ENCODE data around the gene PTGR3.

Gene PTGR3

DNA sequence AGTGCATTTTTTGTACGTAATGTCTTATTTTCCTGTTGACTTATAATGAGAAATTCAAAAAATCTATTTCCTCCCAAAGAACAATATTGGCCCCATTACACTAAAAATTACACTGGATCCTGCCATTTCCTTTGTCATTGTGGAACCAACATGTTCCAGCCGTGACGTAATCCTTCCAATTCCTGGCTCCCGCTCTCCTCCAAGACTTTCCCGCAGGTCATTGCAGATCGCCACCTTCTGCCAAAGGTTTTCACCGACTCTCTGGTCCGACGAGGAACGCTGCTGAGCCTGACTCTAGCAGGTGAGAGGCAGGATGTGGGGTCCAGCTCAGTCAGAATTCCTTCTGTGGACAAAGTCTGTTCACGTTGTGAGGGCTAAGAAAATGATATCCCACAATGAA is 38.0 kb downstream of the PTGR3 start:
- DNase-seq (ENCODE audit: low read depth): no peak
- H3K4me3 ChIP-seq (ENCODE audit: low read depth, low read length): no peak overlapping the region
- TF ChIP-seq MYC (IDR thresholded peaks at IDR 0.05; ENCODE audit: low read depth, low read length) (no peak), POLR2A (IDR thresholded peaks at IDR 0.05; ENCODE audit: extremely low read depth, insufficient read length) (no peak), MAX (IDR thresholded peaks at IDR 0.05; ENCODE audit: low read depth, low read length) (no peak)
- TF ChIP-seq, protein P1, sequence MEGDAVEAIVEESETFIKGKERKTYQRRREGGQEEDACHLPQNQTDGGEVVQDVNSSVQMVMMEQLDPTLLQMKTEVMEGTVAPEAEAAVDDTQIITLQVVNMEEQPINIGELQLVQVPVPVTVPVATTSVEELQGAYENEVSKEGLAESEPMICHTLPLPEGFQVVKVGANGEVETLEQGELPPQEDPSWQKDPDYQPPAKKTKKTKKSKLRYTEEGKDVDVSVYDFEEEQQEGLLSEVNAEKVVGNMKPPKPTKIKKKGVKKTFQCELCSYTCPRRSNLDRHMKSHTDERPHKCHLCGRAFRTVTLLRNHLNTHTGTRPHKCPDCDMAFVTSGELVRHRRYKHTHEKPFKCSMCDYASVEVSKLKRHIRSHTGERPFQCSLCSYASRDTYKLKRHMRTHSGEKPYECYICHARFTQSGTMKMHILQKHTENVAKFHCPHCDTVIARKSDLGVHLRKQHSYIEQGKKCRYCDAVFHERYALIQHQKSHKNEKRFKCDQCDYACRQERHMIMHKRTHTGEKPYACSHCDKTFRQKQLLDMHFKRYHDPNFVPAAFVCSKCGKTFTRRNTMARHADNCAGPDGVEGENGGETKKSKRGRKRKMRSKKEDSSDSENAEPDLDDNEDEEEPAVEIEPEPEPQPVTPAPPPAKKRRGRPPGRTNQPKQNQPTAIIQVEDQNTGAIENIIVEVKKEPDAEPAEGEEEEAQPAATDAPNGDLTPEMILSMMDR (IDR thresholded peaks at IDR 0.05; ENCODE audit: low read depth, low read length): no peak

DNA sequence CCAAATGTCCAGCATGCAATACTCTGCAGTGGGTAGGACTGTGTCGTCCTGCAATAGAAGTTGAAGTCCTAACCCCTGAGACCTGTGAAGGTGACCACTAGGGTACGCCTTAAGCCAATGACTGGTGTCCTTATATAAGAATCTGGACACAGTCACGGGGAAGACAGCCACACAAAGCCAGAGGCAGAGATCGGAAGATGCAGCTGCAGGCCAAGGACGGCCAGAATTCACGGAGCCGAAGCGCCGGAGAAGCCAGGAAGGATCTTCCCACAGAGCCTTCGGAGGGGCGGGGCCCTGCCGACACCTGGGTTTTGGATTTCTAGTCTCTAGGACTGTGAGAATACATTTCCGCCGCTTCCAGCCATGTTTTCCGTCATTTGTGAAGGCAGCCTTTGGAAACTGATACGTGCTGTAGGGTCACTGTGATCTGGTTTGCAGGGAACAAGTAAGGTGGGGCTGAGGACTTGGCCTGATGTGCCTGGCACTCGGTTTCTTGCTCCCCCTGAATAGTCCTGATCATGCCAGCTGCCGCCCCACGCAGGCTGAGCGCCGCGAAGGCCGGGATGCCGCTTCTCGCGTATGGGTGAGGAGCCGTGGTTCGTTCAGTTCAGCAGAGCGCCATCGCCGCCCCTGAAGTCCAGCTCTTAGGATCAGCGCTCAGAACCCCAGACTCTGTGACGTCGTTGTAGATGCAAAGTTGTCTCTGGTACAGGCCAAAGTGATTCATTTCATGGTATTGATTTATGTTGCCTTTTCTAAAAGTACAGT is 38.7 kb downstream of the PTGR3 start:
- TF ChIP-seq, protein P1 (IDR thresholded peaks at IDR 0.05; ENCODE audit: low read depth, low read length): no peak
- TF ChIP-seq POLR2A (IDR thresholded peaks at IDR 0.05; ENCODE audit: extremely low read depth, insufficient read length) (no peak), MYC (IDR thresholded peaks at IDR 0.05; ENCODE audit: low read depth, low read length) (no peak), MAX (IDR thresholded peaks at IDR 0.05; ENCODE audit: low read depth, low read length) (no peak)
- no peak for DNase-seq (ENCODE audit: low read depth)
- no peak overlapping the region for H3K4me3 ChIP-seq (ENCODE audit: low read depth, low read length)

- H3K4me3 ChIP-seq (ENCODE audit: low read depth, low read length): no peak overlapping the region
- TF ChIP-seq POLR2A (IDR thresholded peaks at IDR 0.05; ENCODE audit: extremely low read depth, insufficient read length) (no peak), MAX (IDR thresholded peaks at IDR 0.05; ENCODE audit: low read depth, low read length) (no peak), MYC (IDR thresholded peaks at IDR 0.05; ENCODE audit: low read depth, low read length) (no peak)
- TF ChIP-seq, protein P1 (IDR thresholded peaks at IDR 0.05; ENCODE audit: low read depth, low read length): no peak
Measured at GRCh38 chr18:75169411-75169810, 39.5 kb downstream of the PTGR3 start.

DNA sequence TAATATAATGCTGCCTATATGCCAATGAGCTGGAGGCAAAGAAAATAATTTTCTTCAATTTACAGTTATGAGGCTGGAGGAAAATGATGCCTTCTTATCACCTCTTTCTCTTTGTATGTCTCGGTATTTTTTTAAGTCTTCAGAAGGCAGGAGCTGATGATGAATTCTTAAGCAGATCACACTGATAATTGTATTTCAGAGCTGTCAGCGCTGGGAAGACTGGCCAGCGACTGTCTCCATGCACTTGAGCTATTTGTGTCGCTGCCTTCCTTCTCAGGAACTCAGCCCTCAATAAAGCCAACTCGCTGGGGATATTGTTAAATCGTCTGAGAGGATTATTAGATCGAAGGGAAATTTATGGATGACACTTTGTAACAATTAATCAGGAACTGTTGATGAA is 40.3 kb downstream of the PTGR3 start:
- no peak overlapping the region for H3K4me3 ChIP-seq (ENCODE audit: low read depth, low read length)
- TF ChIP-seq MAX (IDR thresholded peaks at IDR 0.05; ENCODE audit: low read depth, low read length): no peak
- no peak for DNase-seq (ENCODE audit: low read depth)

More at GRCh38 chr18:75169411-75169810, 39.5 kb downstream of the PTGR3 start:
- no peak for DNase-seq (ENCODE audit: low read depth)

DNA sequence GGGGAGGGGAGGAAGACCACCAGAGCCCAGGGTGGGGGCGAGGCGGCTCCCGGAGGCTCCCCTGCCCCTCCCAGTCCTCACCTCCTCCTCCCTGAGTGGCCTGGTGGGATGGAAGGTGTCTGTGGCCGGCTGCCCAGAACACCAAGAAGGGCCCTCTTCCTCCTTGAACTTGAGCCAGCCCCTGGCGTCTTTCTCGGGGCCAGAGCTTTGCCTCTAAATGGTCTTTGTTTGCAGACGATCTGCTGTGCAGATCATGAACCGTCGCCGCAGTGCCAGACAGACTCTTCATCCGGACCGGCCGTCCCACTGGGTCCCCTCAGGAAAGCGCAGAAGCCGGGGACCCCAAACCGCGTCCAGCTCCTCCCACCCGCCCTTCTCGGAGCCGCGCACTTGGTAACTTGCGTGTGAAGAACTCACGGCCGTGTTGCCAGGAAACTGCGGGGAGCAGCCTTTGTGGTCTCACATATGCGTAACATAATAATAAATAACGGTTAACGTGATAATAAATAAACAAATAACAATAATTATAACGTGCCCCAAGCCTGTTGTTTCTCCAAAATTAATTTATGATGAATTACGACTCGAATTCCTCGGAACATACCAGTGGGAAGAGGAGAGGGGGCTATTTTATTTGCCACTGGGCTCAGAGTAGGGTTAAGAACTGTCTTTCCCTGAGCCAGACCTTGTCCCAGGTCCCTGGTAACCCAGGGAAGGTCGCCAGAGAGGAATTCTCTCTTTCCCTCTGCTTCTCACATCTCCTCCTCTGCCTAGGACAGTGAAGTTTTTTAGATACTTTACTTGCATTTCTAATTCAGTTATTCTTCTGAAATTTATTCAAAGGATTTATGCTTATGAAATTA is 41.0 kb downstream of the PTGR3 start:
- DNase-seq (ENCODE audit: low read depth): no peak
- TF ChIP-seq MYC (IDR thresholded peaks at IDR 0.05; ENCODE audit: low read depth, low read length) (no peak), MAX (IDR thresholded peaks at IDR 0.05; ENCODE audit: low read depth, low read length) (no peak), POLR2A (IDR thresholded peaks at IDR 0.05; ENCODE audit: extremely low read depth, insufficient read length) (no peak)
- TF ChIP-seq, protein P1 (IDR thresholded peaks at IDR 0.05; ENCODE audit: low read depth, low read length): no peak
- no peak overlapping the region for H3K4me3 ChIP-seq (ENCODE audit: low read depth, low read length)

DNA sequence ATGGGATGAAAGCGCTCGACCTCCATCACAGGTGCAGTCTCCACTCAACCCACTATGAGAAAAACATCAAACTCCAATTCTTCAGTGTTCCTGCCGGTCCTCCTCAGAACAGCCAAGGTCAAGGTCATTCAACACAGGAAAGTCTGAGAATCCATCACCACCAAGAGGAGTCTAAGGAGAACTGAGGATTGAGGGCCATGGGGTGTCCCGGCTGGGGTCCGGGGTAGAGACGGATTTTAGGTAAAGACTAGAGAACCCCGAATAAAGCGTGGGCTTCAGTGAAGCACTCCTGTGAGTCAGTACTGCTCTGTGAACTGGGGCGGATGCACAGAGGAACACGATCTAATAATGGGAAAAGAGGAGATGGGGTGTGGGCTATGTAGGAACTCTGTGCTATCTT is 41.8 kb downstream of the PTGR3 start:
- no peak for DNase-seq (ENCODE audit: low read depth)
- TF ChIP-seq POLR2A (IDR thresholded peaks at IDR 0.05; ENCODE audit: extremely low read depth, insufficient read length) (no peak), MYC (IDR thresholded peaks at IDR 0.05; ENCODE audit: low read depth, low read length) (no peak), MAX (IDR thresholded peaks at IDR 0.05; ENCODE audit: low read depth, low read length) (no peak)
- TF ChIP-seq, protein P1 (IDR thresholded peaks at IDR 0.05; ENCODE audit: low read depth, low read length): no peak
- H3K4me3 ChIP-seq (ENCODE audit: low read depth, low read length): no peak overlapping the region
